ENCODE data around the gene DNAAF5.
"Not testable (repeated sequence)": the region's sequence is repeated elsewhere in the genome, so short reads cannot be mapped to it uniquely, and the experiment has no call there.

DNAAF5 gene

DNA sequence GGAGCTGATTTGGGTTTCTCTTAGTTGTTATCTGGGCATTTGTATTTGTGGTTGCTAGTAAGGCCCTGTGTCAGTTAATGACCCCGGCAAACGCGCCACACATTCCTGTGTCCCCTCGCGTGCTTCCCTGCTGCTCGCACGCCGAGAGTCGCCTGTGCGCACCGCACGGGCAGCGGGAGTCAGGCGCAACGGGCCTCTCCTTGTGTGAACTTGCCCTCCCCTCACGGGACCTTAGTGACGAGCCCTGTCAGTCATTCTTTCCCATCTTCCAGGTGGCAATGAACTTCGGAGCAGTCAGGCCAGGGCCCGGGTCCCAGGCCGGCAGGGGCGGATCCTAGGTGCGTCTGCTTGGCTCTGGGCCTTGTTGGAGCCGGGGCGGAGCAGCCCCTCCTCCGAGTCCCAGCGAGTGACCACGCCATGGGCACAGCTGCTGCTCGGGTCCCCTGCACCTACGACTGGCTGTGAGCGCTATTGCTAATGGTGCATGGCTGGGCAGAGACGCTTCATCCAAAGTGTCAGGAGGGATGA is 13.0 kb downstream of the DNAAF5 start:
- H3K27me3 ChIP-seq (ENCODE audit: control insufficient read depth, insufficient read depth, low read length, poor library complexity, severe bottlenecking) = no peaks in the 10 kb centered on the region
- peaks cover 3% of the 10 kb centered on the region for H3K36me3 ChIP-seq (ENCODE audit: control insufficient read depth, insufficient read depth, low read length)
- no peak overlapping the region for H3K27ac ChIP-seq (ENCODE audit: insufficient read depth, low read depth, low read length, poor library complexity, severe bottlenecking)
- H3K4me1 ChIP-seq (ENCODE audit: control insufficient read depth, insufficient read depth, low read length) = no peaks in the 10 kb centered on the region
- no peaks in the 10 kb centered on the region for H3K9me3 ChIP-seq (ENCODE audit: control insufficient read depth, low read length)
- 94% methylated on average over 31 of the region's 31 CpGs for WGBS, 2 experiments
- no peak overlapping the region for H3K4me3 ChIP-seq (ENCODE audit: insufficient read depth, low read depth, low read length)

DNA sequence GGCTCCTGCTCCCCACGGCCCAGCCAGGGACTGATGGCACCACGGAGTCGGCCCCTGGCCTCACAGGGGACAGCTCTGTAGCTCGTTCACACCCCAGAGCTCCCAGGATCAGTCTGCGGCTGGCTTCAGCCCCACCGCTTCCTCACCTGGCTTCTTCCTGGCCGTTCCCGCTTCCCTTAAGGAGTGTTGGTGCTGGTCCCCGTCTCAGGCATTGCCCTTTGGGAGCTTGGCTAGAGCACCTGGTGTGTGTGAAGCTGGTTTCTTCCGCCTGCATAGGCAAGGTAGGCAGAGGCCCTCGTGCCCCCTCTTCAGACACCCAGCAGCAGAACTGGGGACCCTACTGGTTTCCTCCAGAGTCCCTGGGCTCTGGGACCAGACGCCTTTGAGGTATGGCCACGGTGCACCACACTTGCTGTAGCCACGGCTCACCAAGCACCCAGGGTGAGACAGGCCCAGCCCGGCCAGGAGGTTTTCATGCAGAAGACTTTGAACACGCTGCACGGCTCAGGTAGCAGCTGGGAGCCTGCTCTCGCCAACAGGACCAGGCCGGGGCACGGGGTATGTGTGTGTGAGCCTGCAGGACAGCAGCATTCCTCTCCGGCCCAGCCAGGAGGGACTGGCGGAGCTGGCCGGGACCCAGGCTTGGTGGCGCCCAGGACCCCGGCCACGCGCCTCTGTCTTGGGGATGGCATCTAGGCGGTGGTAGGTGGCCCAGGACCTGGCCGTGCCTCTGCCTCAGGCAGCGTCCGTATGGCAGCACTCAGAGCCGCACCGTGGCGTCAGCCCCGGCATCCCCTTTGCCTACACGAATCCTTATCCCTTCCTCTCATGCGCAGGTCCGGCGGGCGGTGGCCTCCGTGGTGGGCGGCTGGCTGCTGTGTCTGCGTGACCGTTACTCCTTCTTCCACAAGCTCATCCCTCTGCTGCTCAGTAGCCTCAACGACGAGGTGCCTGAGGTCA is 13.8 kb downstream of the DNAAF5 start:
- H3K4me3 ChIP-seq (ENCODE audit: insufficient read depth, low read depth, low read length) = no peak overlapping the region
- H3K27me3 ChIP-seq (ENCODE audit: control insufficient read depth, insufficient read depth, low read length, poor library complexity, severe bottlenecking) = no peaks in the 10 kb centered on the region
- WGBS, 2 experiments = 95% methylated on average over 46 of the region's 46 CpGs
- peaks cover 7% of the 10 kb centered on the region for H3K36me3 ChIP-seq (ENCODE audit: control insufficient read depth, insufficient read depth, low read length)
- H3K4me1 ChIP-seq (ENCODE audit: control insufficient read depth, insufficient read depth, low read length) = no peaks in the 10 kb centered on the region
- H3K27ac ChIP-seq (ENCODE audit: insufficient read depth, low read depth, low read length, poor library complexity, severe bottlenecking) = no peak overlapping the region
- no peaks in the 10 kb centered on the region for H3K9me3 ChIP-seq (ENCODE audit: control insufficient read depth, low read length)

DNA sequence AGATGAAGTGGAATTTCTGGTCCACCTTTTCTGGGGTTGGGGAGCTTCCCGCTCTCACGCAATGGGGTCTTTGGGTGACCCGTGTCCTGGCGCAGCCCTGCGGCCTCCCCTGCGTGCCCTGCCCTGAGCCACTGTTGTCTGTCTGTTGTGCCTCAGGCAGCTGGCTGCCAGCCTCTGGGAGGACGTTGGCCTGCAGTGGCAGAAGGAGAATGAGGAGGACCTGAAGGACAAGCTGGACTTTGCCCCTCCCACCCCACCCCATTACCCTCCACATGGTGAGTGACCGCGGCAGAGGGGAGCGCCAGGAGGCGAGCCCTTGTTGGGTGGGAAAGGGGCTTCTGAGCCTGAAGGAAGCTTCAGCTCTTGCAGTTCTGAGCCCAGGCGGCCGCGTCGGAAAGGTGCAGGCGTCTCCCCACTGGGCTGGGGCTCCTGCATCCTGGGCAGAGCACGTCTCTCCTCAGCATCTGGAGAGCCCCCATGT is 14.7 kb downstream of the DNAAF5 start:
- no peak overlapping the region for H3K4me3 ChIP-seq (ENCODE audit: insufficient read depth, low read depth, low read length)

DNA sequence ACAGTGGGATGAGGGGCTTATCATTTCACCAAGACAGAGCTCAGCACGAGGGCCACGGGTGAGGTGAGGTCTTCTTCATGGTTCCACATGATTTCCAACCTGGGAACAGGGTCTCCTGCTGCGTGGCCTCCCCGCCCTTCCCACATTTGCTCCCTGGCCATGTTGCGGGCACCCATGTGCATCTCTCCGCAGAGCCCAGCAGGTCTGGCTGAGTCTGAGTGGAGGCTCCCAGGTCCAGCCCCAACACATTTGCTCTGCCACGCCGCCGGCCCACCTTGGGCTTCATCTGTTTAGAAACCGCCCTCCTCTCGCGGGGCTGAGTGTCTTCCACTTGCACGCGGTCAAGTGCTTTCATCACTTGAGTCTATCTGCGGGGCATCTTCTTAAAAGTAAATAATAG is 15.4 kb downstream of the DNAAF5 start:
- H3K4me3 ChIP-seq (ENCODE audit: insufficient read depth, low read depth, low read length) = no peak overlapping the region
- WGBS, 2 experiments = 93 to 95% methylated on average over 15 of the region's 15 CpGs
- H3K9me3 ChIP-seq (ENCODE audit: control insufficient read depth, low read length) = no peaks in the 10 kb centered on the region
- H3K27me3 ChIP-seq (ENCODE audit: control insufficient read depth, insufficient read depth, low read length, poor library complexity, severe bottlenecking) = no peaks in the 10 kb centered on the region
- no peak overlapping the region for H3K27ac ChIP-seq (ENCODE audit: insufficient read depth, low read depth, low read length, poor library complexity, severe bottlenecking)
- peaks cover 6% of the 10 kb centered on the region for H3K36me3 ChIP-seq (ENCODE audit: control insufficient read depth, insufficient read depth, low read length)
- H3K4me1 ChIP-seq (ENCODE audit: control insufficient read depth, insufficient read depth, low read length) = no peaks in the 10 kb centered on the region

More for the DNA sequence above, 14.7 kb downstream of the DNAAF5 start:
- Histone ChIP-seq H3K36me3 (ENCODE audit: control insufficient read depth, insufficient read depth, low read length) (peaks cover 6% of the 10 kb centered on the region), H3K4me1 (ENCODE audit: control insufficient read depth, insufficient read depth, low read length) (no peaks in the 10 kb centered on the region), H3K27me3 (ENCODE audit: control insufficient read depth, insufficient read depth, low read length, poor library complexity, severe bottlenecking) (no peaks in the 10 kb centered on the region), H3K9me3 (ENCODE audit: control insufficient read depth, low read length) (no peaks in the 10 kb centered on the region), H3K27ac (ENCODE audit: insufficient read depth, low read depth, low read length, poor library complexity, severe bottlenecking) (no peak overlapping the region)
- WGBS, 2 experiments = 95 to 97% methylated on average over 17 of the region's 17 CpGs

DNA sequence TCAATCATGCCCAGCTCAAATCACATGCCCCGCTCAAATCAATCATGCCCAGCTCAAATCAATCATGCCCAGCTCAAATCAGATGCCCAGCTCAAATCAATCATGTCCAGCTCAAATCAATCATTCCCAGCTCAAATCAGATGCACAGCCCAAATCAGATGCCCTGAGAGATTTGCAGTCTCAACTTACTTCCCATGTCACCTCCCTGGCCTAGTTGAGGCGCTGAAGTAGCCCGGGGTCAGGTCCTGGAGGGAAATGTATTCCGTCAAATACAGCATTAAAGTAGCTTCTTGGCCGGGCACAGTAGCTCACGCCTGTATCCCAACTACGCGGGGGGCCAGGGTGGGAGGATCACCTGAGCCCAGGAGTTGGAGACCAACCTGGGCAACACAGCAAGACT is 16.3 kb downstream of the DNAAF5 start:
- Histone ChIP-seq H3K9me3 (ENCODE audit: control insufficient read depth, low read length) (no peaks in the 10 kb centered on the region), H3K4me1 (ENCODE audit: control insufficient read depth, insufficient read depth, low read length) (no peaks in the 10 kb centered on the region), H3K4me3 (ENCODE audit: insufficient read depth, low read depth, low read length) (no peak overlapping the region), H3K36me3 (ENCODE audit: control insufficient read depth, insufficient read depth, low read length) (peaks cover 6% of the 10 kb centered on the region), H3K27ac (ENCODE audit: insufficient read depth, low read depth, low read length, poor library complexity, severe bottlenecking) (no peak overlapping the region), H3K27me3 (ENCODE audit: control insufficient read depth, insufficient read depth, low read length, poor library complexity, severe bottlenecking) (no peaks in the 10 kb centered on the region)
- whole genome bisulfite sequencing, 2 experiments = 86 to 91% methylated on average over 8 of the region's 8 CpGs

DNA sequence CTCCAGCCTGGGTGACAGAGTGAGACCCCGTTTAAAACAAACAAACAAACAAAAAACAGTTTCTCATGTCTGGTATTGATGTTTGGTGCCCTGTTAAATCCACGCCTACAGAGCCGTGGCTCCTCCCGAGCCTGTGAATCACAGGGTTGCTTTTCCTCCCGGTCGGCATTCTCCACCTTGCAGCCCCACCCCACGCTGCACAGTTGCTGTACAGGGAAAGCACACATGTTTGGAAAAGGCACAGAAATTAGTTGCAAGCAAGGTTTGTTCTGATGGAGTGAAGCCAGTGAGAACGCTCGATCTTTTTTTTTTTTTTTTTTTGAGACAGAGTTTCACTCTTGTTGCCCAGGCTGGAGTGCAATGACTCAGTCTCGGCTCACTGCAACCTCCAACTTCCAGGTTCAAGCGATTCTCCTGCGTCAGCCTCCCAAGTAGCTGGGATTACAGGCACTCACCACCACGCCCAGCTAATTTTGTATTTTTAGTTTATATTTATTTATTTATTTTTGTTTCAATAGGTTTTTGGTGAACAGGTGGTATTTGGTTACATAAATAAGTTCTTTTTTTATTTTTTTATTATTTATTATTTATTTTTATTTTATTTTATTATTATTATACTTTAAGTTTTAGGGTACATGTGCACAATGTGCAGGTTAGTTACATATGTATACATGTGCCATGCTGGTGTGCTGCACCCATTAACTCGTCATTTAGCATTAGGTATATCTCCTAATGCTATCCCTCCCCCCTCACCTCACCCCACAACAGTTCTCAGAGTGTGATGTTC is 17.0 kb downstream of the DNAAF5 start:
- H3K9me3 ChIP-seq (ENCODE audit: control insufficient read depth, low read length); H3K36me3 ChIP-seq (ENCODE audit: control insufficient read depth, insufficient read depth, low read length): not testable (repeated sequence)
- WGBS, 2 experiments = 93 to 95% methylated on average over 13 of the region's 14 CpGs

DNA sequence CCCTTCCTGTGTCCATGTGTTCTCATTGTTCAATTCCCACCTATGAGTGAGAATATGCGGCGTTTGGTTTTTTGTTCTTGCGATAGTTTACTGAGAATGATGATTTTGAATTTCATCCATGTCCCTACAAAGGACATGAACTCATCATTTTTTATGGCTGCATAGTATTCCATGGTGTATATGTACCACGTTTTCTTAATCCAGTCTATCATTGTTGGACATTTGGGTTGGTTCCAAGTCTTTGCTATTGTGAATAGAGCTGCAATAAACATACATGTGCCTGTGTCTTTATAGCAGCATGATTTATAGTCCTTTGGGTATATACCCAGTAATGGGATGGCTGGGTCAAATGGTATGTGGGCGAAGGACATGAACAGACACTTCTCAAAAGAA is 17.6 kb downstream of the DNAAF5 start:
- not testable (repeated sequence) for H3K27me3 ChIP-seq (ENCODE audit: control insufficient read depth, insufficient read depth, low read length, poor library complexity, severe bottlenecking); H3K36me3 ChIP-seq (ENCODE audit: control insufficient read depth, insufficient read depth, low read length); H3K27ac ChIP-seq (ENCODE audit: insufficient read depth, low read depth, low read length, poor library complexity, severe bottlenecking); H3K4me1 ChIP-seq (ENCODE audit: control insufficient read depth, insufficient read depth, low read length); H3K9me3 ChIP-seq (ENCODE audit: control insufficient read depth, low read length); H3K4me3 ChIP-seq (ENCODE audit: insufficient read depth, low read depth, low read length)
- 100% methylated on average over 1 to 4 of the region's 5 CpGs for WGBS, 2 experiments

More for the DNA sequence above, 17.0 kb downstream of the DNAAF5 start:
- H3K4me1 ChIP-seq (ENCODE audit: control insufficient read depth, insufficient read depth, low read length); H3K27me3 ChIP-seq (ENCODE audit: control insufficient read depth, insufficient read depth, low read length, poor library complexity, severe bottlenecking); H3K4me3 ChIP-seq (ENCODE audit: insufficient read depth, low read depth, low read length); H3K27ac ChIP-seq (ENCODE audit: insufficient read depth, low read depth, low read length, poor library complexity, severe bottlenecking): not testable (repeated sequence)

DNA sequence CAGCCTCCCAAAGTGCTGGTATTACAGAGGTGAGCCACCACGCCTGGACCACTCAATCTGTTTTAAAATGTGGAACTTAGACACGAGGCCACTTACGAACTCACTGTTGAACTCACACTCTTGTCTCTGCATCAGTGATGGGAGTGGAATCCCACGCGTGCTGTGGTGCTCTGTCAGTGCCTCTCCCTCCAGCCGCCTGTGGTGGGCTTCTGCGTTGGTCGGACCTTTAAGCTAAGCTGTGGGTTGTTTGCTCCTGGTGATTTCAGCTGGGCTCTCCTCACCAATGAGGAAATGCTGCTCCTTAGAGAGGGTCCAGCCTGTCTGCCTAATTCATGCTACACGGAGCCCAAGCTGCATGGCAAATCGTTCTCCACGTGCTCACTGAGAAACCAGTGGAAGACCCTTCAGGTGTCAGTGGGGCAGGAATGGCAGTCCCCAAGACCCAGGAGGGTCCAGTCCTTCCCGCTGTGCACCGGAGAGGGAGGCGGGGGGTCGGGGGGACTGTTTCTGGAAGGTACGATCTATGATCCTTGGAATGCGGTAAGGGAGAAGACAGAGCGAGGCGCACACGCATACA is 18.4 kb downstream of the DNAAF5 start:
- Histone ChIP-seq H3K36me3 (ENCODE audit: control insufficient read depth, insufficient read depth, low read length) (peaks cover 6% of the 10 kb centered on the region), H3K9me3 (ENCODE audit: control insufficient read depth, low read length) (no peaks in the 10 kb centered on the region), H3K27me3 (ENCODE audit: control insufficient read depth, insufficient read depth, low read length, poor library complexity, severe bottlenecking) (no peaks in the 10 kb centered on the region), H3K4me3 (ENCODE audit: insufficient read depth, low read depth, low read length) (no peak overlapping the region), H3K27ac (ENCODE audit: insufficient read depth, low read depth, low read length, poor library complexity, severe bottlenecking) (no peak overlapping the region), H3K4me1 (ENCODE audit: control insufficient read depth, insufficient read depth, low read length) (no peaks in the 10 kb centered on the region)
- WGBS, 2 experiments = 95 to 96% methylated on average over 20 of the region's 20 CpGs

DNA sequence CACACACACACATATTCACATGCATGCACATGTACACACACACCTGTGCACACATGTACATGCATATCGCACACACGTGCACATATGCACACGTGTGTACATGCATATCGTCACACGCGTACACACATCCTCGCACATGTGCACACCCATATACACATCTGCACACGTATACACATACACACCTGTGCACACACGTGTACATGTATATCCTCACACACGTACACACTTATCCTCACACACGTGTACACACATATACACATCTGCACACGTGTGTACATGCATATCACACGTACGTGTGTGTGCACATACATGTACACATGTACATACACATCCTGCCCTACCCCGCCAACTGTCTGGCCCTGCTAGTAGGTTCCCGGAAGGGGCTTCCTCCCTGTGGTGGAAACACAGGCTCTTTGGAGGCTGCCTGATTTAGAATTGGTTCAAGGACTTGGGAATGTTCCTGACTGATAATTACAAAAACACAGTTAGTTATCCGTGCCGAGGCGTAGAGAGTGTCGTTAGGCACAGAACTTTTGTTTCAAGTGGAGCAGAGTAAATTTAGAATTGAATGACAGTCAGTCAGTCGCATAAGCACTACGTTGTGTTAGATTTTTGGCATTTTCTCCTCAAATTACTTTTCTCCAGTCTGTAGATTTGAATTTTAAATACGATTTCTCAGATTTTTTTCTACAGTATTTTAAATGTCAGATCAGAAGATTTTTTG is 19.1 kb downstream of the DNAAF5 start:
- H3K36me3 ChIP-seq (ENCODE audit: control insufficient read depth, insufficient read depth, low read length) = peaks cover 6% of the 10 kb centered on the region
- no peaks in the 10 kb centered on the region for H3K27me3 ChIP-seq (ENCODE audit: control insufficient read depth, insufficient read depth, low read length, poor library complexity, severe bottlenecking)
- no peaks in the 10 kb centered on the region for H3K4me1 ChIP-seq (ENCODE audit: control insufficient read depth, insufficient read depth, low read length)
- no peaks in the 10 kb centered on the region for H3K9me3 ChIP-seq (ENCODE audit: control insufficient read depth, low read length)
- H3K27ac ChIP-seq (ENCODE audit: insufficient read depth, low read depth, low read length, poor library complexity, severe bottlenecking) = no peak overlapping the region
- no peak overlapping the region for H3K4me3 ChIP-seq (ENCODE audit: insufficient read depth, low read depth, low read length)
- WGBS, 2 experiments = 94 to 95% methylated on average over 23 of the region's 23 CpGs
